Kidney capillary endothelial cell (primary cell): ENCODE data around the gene ZNF506.
A peak's percentile ranks its signal among the peaks of the same experiment; 100 is the strongest.
"Not testable (repeated sequence)": the region's sequence is repeated elsewhere in the genome, so short reads cannot be mapped to it uniquely, and the experiment has no call there.

ENCODE experiments used
- DNase-seq: peaks from one replicate; pipeline ENCODE4 v3.0.0-alpha.2; 2018; ENCODE audit warnings: low spot score

ZNF506 gene

DNA sequence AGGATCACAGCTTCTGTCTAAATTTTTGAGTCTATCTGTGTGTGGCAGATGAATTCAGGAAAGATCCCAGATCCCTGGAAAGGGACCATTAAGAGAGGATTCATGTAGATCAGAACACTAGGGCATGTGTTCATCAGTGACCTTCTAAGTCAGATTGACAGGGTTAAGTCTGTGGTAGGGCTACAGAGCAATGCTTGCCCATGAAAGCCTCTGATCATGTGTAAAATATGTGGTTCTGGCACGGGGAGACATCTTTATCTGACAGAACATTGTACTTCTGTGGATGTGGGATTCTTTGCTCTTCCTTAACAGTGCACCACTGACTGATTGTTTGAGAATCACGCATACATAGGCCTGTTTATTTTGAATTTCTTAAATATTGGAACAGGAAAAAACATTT lies 42.9 kb downstream of the ZNF506 start:
- DNase-seq: no peak

DNA sequence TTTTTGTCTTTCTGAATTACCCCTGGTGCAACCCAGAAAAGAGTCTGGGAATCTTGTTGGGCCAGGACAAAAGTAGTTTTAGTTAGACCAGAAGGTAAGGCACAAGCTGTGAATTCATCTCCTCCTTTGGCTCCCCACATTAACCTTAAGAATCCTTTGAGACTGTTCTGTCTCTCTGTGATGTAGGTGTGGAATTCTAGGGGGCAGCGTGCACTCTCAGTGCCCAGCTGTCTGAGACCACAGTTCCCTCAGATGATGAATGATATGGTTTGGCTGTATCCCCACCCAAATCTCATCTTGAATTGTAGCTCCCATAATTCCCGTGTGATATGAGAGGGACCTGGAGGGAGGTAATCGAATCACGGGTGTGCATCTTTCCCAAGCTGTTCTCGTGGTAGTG lies 43.9 kb downstream of the ZNF506 start:
- DNase-seq: no peak

DNA sequence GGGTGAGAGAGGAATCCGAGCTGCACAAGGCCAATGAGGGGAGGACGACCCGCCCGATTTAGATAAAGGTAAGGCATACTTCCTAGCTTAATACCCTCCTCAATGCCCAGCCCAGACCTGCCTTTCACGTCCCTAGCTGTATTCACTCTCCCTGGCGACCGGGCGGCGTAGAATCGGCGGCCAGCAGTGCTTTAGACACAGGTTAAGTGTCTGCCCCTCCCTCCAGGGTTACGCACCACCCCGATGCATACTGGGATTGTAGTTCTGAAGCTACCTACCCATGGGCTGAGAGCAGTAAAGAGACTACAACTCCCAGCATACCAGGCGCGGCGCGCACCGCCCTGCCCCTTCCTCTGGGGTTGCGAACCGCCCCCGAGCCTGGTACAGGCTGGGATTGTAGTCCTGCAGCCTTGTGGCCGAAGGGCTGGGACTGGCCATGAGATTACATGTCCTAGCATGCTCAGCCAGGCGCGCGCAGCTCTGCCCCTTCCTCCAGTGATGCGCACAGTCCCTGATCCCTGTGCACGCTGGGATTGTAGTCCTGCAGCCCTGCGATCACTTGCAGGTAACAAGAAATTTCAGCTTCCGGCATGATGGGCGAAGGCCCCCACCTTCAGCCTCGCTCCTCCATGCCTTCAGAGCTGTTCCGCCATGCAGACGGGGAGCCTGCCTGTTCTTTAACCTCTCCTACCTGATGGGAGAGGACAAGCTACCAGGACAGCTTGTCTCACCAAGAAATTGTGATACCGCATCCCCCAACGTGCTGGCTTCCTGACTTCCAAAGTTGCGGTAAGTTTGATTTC lies 45.1 kb downstream of the ZNF506 start:
- DNase-seq: peak; percentile 97

DNA sequence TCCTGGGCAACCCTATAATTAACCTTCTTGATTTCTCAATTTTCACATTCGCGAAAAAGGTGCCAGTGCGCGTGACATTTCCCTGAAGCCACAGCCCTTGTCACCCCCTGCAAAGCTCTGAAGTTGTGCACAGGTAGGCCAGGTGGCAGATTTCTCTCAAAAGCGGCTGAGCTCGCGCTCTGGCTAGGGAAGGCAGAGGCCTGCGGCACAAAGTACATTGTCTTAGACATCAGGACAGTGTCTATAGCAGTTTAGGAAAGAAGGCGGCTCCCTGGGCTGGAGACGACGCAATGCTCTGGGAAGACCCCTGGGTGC lies 45.7 kb downstream of the ZNF506 start:
- no peak for DNase-seq

DNA sequence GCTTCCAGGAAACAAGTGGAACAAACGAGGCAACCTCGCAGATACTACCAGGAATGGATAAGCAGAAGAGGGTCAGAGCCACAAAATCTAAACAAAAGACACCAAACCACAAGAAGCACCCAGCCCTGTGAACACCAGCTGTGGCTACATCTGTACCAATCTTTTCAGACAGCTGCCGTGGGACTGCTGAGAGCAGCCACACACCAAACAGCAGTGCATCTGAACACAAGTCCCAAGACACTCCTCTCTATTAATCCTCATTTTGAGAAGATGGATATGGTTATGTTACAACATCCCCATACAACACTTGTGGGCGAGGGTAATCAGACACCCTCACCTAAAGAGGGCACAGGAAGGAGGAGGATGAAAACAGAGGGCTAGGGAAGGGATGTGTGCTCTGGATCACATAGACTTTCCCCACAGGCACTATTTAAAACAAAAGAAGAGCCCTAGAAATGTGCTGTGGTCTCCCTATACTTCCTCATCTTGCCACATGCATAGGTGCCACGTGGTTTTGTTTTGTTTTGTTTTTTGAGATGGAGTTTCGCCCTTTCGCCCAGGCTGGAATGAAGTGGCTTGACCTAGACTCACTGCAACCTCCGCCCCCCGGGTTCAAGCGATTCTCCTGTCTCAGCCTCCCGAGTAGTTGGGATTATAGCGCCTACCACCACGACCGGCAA lies 47.1 kb downstream of the ZNF506 start:
- DNase-seq: no peak

DNA sequence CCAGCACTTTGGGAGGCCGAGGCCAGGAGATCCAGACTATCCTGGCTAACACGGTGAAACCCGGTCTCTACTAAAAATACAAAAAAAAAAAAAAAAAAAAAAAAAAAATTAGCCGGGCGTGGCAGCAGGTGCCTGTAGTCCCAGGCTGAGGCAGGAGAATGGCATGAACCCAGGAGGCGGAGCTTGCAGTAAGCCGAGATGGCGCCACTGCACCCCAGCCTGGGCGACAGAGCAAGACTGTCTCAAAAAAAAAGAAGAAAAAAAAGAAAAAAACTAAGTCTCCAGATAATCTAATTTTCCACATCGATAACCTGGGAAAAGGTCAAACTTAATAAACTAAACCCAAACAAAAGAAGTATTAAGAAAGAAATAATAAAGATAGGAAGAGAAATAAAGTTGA lies 49.6 kb downstream of the ZNF506 start:
- DNase-seq: not testable (repeated sequence)

DNA sequence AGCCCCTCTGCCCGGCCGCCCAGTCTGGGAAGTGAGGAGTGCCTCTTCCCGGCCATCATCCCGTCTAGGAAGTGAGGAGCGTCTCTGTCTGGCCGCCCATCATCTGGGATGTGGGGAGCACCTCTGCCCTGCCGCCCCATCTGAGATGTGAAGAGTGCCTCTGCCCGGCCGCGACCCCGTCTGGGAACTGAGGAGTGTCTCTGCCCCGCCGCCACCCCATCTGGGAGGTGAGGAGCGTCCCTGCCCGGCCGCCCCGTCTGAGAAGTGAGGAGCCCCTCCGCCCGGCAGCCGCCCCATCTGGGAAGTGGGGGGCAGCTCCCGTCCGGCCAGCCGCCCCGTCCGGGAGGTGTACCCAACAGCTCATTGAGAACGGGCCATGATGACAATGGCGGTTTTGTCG lies 51.6 kb downstream of the ZNF506 start:
- not testable (repeated sequence) for DNase-seq

DNA sequence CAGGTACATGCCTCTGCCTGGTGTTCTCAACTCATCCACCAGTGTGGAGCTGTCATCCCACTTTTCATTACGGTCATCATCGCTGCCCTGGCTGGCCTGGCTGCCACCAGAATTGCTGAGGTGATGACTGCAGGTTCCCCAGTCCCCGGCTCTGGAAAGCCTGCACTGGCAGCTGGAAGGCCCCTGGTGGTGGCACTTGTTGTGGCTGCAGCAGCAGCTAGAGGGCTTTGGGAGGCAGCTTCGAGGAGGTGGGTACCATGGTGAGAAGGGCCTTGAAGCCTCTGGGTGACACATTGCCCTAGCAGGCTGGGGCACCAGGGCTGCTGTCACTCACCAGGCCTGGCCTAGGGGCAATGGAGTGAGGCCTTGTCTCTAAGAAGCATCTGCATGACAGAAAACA lies 63.4 kb downstream of the ZNF506 start:
- DNase-seq: no peak

DNA sequence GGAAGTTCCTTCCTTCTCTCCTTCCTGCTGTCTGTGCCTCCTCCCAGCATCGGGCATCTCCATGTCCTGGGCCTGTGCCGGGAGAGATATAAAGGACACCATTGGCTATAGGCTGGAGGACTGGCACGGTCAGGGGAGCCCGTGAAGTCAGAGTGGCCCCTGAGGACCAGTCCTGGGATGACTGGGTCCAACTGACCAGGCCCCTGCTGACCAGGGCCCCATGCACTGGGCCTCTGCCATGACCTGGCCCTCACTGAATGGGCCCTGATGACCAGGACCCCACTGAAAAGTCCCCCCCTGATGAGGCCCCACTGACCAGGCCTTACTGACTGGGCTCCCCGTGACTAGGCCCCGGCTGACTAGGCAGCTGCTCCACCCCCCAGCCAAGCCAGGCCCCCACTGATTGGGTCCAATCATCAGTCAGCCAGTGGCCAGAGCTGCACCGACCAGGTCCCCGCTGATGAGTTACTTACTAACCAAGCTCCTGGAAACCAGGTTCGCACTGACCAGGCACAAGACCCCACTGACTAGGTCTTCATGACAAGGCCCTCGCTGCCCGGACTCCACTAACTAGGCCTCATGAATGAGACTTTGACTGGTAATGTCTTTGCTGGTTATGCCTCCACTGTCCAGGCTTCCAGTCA lies 68.7 kb downstream of the ZNF506 start:
- no peak for DNase-seq

DNA sequence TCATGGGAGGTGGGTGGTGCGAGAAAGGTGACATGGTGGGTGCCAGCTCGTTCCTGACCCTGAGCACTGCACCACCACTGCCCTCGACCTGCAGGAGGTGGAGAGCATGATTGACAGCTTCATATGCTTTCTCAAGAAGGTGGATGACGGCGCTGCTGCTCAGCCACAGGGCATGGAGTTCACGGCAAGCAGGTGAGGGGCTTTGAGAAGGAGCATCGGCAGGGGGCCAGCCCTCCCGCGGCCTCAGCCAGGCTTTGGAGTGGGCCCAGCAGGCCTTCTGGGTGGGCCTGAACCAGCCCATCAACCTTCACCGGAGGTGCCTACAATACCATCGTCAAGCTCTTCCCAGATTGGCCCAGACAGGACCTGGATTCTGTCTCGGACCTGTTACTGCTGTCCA lies 69.7 kb downstream of the ZNF506 start:
- no peak for DNase-seq

DNA sequence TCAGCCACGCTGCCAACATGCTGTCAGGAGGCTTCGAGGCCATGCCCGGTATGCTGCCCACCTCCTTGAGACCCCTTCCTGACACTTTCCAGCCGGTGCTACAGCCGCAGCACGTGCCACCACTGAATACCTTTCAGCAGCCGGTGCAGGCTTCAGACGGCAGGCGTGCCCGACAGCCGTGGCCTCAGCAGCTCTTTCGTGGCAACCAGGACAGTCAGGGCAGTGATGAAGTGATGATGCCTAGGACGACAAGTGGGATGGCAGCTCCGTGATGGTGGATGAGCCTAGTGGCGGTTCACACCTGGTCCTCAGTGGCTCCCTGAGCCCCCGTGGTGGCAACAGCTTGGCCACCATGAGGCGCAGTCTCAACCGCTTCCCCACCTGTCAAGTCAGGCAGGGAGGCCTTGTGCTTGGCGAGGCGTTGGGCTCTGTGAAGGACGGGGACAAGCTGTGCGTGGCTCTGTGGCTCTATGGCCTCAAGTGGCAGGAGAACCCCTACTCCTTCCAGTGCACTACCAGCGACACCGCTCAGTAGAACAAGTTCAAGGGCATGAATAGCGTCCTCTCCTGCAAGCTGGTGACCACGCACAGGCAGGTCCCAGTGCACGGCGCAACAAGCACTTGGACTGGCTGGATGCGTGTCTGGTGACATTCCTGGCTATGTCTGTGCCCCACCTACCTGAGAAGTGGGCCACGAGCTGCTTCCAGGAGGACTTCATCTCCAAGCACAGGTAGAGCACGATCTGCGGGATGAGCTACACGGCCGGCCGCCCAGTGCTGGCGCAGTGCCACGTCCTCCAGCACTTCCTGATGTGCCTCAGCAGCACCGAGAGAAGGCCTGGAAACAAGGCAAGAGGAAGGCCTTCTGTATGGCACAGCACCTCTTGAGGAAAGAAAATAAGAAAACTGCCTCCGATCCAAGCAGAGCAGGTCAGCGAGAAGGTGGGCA lies 70.4 kb downstream of the ZNF506 start:
- DNase-seq: no peak

DNA sequence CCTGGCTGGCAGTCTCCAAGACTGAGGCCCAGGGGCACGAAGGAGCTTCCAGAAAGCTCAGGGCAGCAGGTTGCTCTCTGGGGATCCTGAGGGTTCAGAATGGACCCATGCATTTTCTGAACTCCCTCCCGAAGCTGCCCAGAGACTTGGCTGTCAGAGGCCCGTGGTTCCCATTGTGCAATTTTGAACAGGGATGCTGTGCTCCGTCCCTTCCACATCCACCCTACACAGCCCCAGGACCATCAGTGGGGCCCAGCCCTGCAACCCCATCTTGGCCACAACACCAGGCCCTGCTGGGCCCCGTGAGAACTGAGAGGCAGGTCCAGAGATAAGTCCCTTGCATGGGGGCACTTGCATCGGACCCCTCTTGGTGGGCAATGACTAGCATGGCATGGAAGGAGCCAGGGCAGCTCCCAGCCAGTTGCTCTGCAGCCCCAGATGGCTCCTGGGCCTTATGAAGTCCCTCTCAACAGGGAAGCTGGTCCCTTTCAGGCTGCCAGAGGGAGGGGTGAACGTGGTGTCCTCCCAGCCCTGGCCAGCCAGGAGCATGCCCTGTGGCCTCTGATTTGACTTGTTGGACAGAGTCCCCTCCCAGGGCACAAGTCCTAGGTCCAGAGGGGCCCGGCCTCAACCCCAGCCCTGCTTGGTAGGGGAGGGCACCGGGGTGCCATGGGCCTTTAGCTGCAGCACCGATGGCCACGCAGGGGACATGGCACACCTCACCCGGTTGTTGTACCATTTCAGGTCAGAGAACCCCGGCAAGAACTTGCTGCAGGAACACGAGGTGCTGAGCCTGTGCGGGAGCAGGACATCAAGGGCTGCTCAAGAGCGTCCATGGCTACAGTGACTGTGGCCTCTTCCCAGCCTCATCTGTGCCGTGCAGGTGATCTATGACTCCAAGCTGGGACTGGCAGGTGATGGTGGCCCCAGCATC lies 71.4 kb downstream of the ZNF506 start:
- DNase-seq: no peak

DNA sequence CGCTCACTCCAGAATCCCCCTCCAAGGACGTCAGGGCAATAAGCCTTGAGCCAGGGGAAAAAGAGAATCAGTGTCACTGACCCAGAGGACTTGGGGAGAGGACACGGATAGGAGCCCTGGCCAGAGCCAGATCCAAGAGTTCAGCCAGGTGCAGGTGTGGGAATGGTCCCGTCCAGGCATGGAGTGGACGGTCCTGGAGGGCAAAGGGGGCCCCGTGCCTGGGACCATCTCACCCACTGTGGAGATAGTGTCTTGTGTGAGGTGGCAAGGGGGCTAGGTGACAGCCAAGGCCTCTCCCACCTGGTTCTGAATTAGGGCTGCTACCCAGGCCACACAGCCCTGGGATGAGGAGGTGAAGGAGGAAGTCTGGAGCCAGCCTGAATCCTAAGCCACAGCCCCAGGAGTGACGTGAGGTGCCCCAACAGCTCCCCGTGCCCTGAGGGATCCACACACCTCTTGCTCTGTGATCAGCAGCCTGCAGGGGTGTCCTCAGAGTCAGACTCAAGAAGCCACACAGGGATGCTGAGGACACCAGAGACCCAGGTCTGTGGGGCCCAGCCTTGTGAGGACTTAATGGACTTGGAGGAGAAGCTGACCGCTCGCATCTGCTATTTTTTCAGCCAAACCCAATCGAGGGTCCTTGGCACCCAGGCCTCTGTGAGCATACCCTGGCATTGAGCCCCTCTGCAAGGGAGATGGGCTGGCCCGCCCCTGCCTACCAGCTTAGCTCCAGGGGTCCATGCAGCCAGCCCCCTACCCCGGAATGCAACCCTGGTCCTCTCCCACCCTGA lies 72.2 kb downstream of the ZNF506 start:
- no peak for DNase-seq

DNA sequence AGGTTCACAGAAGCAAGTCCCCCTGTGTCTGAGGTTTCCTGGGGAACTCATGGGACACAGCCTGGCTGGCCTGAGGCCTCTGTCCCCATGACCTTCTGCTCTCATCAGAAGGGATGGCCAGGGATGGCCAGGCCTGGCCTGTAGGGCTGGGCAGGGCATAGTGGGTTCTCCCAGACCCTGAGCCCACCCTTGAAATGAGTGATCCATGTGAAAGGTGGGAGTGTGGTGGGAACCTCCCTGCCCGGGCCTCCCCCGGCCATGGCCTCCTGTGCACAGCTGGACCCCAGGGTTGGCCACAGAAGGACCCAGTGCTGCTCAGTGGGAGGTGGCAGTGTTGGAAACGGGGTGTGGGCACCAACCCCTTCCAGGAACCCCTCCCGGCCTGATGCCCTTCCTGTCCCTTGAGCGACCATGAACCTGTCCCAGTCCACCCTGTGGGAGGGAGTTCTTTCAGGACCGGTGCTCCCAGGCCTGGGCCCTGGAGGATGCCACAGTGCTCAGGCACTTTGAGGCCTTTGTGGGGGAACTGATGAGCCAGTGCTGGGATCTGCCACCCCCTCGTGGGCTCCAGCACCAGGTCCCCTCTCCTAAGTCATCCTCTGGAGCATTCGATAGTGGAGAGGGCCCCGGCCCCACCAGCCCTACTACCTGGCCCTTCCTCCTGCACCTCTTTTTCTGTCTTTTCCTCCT lies 73.2 kb downstream of the ZNF506 start:
- DNase-seq: no peak

DNA sequence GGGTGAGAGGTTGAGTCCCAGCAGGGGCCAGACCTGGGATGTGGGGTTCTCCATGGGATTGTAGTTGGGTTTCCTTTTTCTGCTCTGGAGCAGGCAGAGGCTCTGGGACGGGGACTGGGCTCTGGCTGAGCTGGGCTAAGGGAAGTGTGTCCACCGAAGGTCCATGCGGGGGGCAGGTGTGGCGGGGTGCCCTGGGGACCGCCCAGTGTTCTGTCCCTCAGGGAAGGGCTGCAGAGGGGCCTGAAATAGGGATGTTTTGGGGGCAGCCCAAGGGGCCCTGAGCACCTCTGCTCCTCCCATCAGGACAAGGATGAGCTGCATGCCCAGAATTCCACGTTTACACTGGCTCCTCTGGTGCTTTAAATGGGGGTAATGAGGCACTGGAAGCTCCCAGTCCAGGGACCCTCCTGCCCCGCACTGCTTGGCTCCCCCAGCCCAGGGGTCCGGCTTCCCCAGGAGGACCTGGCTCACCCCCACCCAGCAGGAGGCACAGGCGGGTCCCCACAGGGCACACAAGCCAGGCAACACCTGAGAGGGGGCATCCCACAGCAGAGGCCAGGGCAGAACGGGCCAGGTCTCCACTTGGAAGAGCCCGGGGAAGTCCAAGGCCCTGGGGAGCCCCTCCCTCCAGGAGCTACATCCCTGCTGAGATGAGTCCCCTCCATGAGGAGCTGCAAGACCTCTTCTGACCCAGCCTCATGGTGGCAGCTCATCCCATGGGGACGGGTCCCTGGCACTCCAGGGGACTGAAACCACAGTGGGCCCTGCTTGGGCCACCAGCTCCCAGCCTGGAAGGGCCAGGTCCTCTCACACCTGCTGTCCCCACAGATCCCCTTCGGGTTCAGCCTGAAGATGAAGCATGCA lies 74.0 kb downstream of the ZNF506 start:
- DNase-seq: no peak

DNA sequence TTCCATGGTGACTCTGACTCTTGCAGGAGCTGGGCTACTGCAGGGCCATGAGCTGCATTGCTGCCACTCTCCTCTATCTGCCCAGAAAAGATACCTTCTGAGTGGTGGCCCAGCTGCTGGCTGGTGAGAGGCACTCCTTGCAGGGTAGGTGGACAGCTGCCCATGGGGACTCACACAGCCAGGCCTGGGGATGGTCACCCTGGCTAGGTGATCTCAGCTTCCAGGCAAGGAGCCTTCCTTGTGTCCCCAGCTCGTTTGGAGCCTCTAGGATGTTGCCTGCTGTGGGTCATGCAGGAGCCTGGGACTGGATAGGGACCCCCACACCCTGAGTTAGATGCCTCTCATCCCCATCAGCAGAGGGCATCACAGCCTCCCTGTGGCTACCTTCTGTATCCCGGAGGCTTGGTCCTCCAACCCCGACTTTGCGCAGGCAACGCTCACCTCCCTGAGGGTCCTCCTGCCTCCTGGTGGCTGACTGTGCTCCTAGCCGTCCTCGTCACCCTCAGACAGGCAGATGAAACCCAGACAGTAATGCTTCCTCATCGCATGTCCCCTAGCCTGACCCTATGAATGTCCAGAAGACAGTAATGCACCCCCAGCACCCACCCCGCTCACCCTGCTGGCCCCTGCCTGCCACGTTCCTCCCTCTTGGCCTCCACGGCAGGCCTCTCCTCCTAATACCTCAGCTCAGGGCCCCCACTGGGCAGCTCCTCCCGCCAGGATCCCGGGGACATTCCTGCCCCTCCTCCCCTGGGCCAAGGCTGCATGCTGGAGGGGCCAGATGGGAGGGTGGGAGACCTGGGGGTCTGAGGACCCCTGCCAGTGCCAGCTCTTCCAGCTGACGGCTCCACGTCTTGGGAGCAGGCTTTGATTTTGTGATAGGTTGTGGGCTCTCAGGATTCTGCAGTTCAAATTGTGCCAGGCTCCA lies 75.0 kb downstream of the ZNF506 start:
- DNase-seq: no peak

DNA sequence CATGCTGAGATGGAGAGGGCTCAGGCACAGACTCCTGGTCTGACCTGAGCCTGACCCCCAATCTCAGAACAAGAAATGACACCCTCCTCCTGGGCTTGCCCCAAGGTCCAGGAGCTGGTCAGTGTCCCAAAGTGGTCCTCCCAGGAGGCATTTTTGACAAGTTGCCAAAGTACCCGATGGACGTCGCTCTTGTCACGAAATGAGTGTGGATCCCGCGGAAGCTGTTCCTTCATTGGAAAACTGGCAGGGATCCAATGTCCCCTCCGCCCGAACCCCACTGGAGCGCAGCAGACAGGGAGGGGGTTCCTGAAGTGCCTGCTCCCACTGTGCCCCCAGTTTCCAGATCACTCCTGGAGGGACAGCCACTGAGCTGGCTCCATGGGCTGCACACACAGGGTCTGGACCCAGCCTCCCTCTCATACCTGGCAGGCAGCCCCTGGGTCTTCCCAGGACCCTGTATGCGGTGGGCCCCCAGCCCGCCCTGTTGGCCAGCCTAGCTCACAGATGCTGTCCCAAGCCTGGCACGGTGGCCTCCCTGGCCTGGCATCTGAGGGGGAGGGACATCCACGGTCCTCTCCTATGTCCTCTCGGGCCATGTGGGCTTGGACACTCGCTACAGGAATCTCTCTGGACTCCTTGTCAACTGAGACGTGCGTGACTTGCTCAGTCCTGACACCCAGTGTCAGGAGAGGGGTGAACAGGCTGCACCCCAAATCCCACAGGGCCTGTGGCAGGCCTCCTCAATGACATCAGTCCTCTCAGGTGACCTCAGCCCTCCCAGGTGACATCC lies 75.9 kb downstream of the ZNF506 start:
- no peak for DNase-seq
